Esophagus squamous epithelium (tissue), 5 donors: Measurements from ENCODE around the gene CYP39A1. TPM values are rescaled to one million over a fixed set of nuclear protein-coding genes. Genes with fewer than 3 reads are reported as not detected.

Experiments
- DNase-seq: peaks from one replicate; lab custom pipeline; 2025; lab: John Stamatoyannopoulos, UW
- H3K27ac ChIP-seq, 4 donors: fragments of 200-600 bp; sonication (generic); one replicate each; pipeline ENCODE4 v1.5.1; 2016 to 2019; ENCODE audit warnings: mild to moderate bottlenecking in 1 of 4
- H3K27me3 ChIP-seq, 4 donors: fragments of 200-600 bp; sonication (generic); 1 replicate in 3 of 4; 2 replicates in 1 of 4; pipeline versions ENCODE4 v1.5.1 to v1.6.0; 2017 to 2021; ENCODE audit warnings: antibody characterized with exemption in 1 of 4
- H3K36me3 ChIP-seq, 3 donors: fragments of 200-600 bp; sonication (generic); one replicate each; pipeline ENCODE4 v1.5.1; 2016 to 2019
- H3K4me1 ChIP-seq, 3 donors: fragments of 200-600 bp; sonication (generic); one replicate each; pipeline ENCODE4 v1.5.1; 2017 to 2019
- H3K4me3 ChIP-seq, 4 donors: fragments of 200-600 bp; sonication (generic); 1 replicate in 3 of 4; 2 replicates in 1 of 4; pipeline ENCODE4 v1.5.1; 2016 to 2019; ENCODE audit warnings: mild to moderate bottlenecking in 2 of 4, moderate library complexity in 1 of 4
- H3K9me3 ChIP-seq, 3 donors: fragments of 200-600 bp; sonication (generic); one replicate each; pipeline ENCODE4 v1.5.1; 2016 to 2019
- CTCF ChIP-seq, 6 experiments: fragments of 450-650 bp in 4 of 6; fragments of 200-600 bp in 2 of 6; sonication (generic) in 2 of 6; IDR thresholded peaks; one replicate each; pipeline ENCODE4 v1.5.1; 2016 to 2019; ENCODE audit warnings: antibody characterized with exemption in 6 of 6, mild to moderate bottlenecking in 4 of 6, moderate library complexity in 4 of 6
- POLR2A ChIP-seq, 4 donors: fragments of 450-650 bp; IDR thresholded peaks; one replicate each; pipeline ENCODE4 v1.6.1; 2017; ENCODE audit warnings: antibody characterized with exemption in 4 of 4, mild to moderate bottlenecking in 4 of 4, moderate library complexity in 3 of 4
- WGBS, 2 donors: methylation state at CpG; one replicate each; pipeline ENCODE4 v1.1.5; 2018; 5-methylcytosine and 5-hydroxymethylcytosine counted together
- intact Hi-C: fragments of 100-400 bp; cut with DNase I; formaldehyde crosslinking; loops from one replicate; pipeline ENCODE4 v1.15.0; 2022
- total RNA-seq, 4 donors: library from RNA; depleted of rRNA; stranded (reverse); fragments of >200 nt; gene quantifications; one replicate each; pipeline ENCODE4 v1.1.0, GENCODE V29; 2016
- donor health status: DM: yes; HTN: yes; CAD: no.

The CYP39A1 gene
- total RNA-seq, 4 donors from 2014 or later, result 2.8 to 9.2 (median 5.1) TPM

- WGBS, 2 donors, result 91% methylated on average over 1 of the region's 2 CpGs
- TF ChIP-seq POLR2A (IDR thresholded peaks at IDR 0.05), result no peak
- no peak for TF ChIP-seq CTCF (IDR thresholded peaks at IDR 0.05)
- intact Hi-C loops, result no loop called here
- H3K9me3 ChIP-seq, result no peaks in the 10 kb centered on the region
- no peak for DNase-seq
- no peaks in the 10 kb centered on the region for H3K27me3 ChIP-seq
- no peak overlapping the region for H3K4me3 ChIP-seq
- H3K27ac ChIP-seq, result no peak overlapping the region
- no peaks in the 10 kb centered on the region for H3K36me3 ChIP-seq
- no peaks in the 10 kb centered on the region for H3K4me1 ChIP-seq
These were observed 79.5 kb downstream of the CYP39A1 start for GRCh38 chr6:46573140-46573539.

GRCh38 chr6:46565531-46565930 lies 87.1 kb downstream of the CYP39A1 start:
- no peak for TF ChIP-seq CTCF (IDR thresholded peaks at IDR 0.05)
- TF ChIP-seq POLR2A (IDR thresholded peaks at IDR 0.05), result no peak

GRCh38 chr6:46563924-46564323 lies 88.7 kb downstream of the CYP39A1 start:
- 85 to 100% methylated on average over 1 of the region's 1 CpG for WGBS, 2 donors
- H3K27ac ChIP-seq, result no peak overlapping the region
- DNase-seq, result no peak
- no peak for TF ChIP-seq POLR2A (IDR thresholded peaks at IDR 0.05)
- TF ChIP-seq CTCF (IDR thresholded peaks at IDR 0.05), result no peak
- no peaks in the 10 kb centered on the region for H3K9me3 ChIP-seq
- H3K36me3 ChIP-seq, result no peaks in the 10 kb centered on the region
- H3K27me3 ChIP-seq, result no peaks in the 10 kb centered on the region
- H3K4me3 ChIP-seq, result no peak overlapping the region
- intact Hi-C loops, result no loop called here
- no peaks in the 10 kb centered on the region for H3K4me1 ChIP-seq

More at GRCh38 chr6:46565531-46565930, 87.1 kb downstream of the CYP39A1 start:
- DNase-seq, result no peak
- H3K9me3 ChIP-seq, result no peaks in the 10 kb centered on the region
- intact Hi-C loops, result no loop called here
- no peak overlapping the region for H3K27ac ChIP-seq
- H3K4me1 ChIP-seq, result no peaks in the 10 kb centered on the region
- H3K27me3 ChIP-seq, result no peaks in the 10 kb centered on the region
- no peak overlapping the region for H3K4me3 ChIP-seq
- 78 to 86% methylated on average over 3 of the region's 3 CpGs for WGBS, 2 donors
- H3K36me3 ChIP-seq, result no peaks in the 10 kb centered on the region

- intact Hi-C loops, result no loop called here
- H3K36me3 ChIP-seq, result no peaks in the 10 kb centered on the region
- WGBS, 2 donors, result 60 to 81% methylated on average over 4 of the region's 4 CpGs
These were observed 96.6 kb downstream of the CYP39A1 start for GRCh38 chr6:46556053-46556452.

GRCh38 chr6:46555129-46555528 lies 97.5 kb downstream of the CYP39A1 start:
- no peak for DNase-seq
- 52 to 67% methylated on average over 1 of the region's 1 CpG for WGBS, 2 donors
- Histone ChIP-seq H3K36me3 (no peaks in the 10 kb centered on the region), H3K9me3 (no peaks in the 10 kb centered on the region), H3K27ac (no peak overlapping the region), H3K4me1 (no peaks in the 10 kb centered on the region), H3K4me3 (no peak overlapping the region), H3K27me3 (no peaks in the 10 kb centered on the region)
- TF ChIP-seq POLR2A (IDR thresholded peaks at IDR 0.05) (no peak), CTCF (IDR thresholded peaks at IDR 0.05) (no peak)
- intact Hi-C loops, result no loop called here

More at GRCh38 chr6:46556053-46556452, 96.6 kb downstream of the CYP39A1 start:
- TF ChIP-seq POLR2A (IDR thresholded peaks at IDR 0.05), result no peak
- TF ChIP-seq CTCF (IDR thresholded peaks at IDR 0.05), result no peak
- DNase-seq, result no peak
- Histone ChIP-seq H3K9me3 (no peaks in the 10 kb centered on the region), H3K4me3 (no peak overlapping the region), H3K27me3 (no peaks in the 10 kb centered on the region), H3K27ac (no peak overlapping the region), H3K4me1 (no peaks in the 10 kb centered on the region)
